ENCODE data around the gene CEP112.

DNA sequence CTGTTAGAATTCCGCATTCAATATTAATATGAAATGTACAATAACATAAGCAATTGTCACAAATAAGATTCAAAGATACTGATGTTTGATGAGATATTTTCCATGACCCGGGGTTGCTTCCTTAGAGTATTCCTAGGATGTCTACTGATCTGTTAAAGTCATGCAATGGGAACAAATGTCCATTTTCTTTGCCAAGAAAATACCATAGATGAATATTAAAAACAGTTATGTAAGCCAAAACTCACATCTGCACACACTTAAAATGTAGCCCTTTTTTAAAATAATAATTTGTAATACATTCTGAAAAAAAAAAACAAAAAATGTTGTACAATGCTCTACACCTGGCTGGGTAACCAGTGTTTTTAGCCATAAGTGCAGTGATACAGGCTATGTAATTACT, 371.1 kb downstream of the CEP112 start:
- TF ChIP-seq, protein P1, sequence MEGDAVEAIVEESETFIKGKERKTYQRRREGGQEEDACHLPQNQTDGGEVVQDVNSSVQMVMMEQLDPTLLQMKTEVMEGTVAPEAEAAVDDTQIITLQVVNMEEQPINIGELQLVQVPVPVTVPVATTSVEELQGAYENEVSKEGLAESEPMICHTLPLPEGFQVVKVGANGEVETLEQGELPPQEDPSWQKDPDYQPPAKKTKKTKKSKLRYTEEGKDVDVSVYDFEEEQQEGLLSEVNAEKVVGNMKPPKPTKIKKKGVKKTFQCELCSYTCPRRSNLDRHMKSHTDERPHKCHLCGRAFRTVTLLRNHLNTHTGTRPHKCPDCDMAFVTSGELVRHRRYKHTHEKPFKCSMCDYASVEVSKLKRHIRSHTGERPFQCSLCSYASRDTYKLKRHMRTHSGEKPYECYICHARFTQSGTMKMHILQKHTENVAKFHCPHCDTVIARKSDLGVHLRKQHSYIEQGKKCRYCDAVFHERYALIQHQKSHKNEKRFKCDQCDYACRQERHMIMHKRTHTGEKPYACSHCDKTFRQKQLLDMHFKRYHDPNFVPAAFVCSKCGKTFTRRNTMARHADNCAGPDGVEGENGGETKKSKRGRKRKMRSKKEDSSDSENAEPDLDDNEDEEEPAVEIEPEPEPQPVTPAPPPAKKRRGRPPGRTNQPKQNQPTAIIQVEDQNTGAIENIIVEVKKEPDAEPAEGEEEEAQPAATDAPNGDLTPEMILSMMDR (IDR thresholded peaks at IDR 0.05) = no peak
- TF ChIP-seq EZH2phosphoT487 (IDR thresholded peaks at IDR 0.05) = no peak
- TF ChIP-seq EZH2 (IDR thresholded peaks at IDR 0.05) = no peak

Data from neural progenitor cell (in vitro differentiated cells).